ENCODE data around the gene SH2D3A. TPM values are rescaled to one million over a fixed set of nuclear protein-coding genes. Genes with fewer than 3 reads are reported as not detected.

Gene SH2D3A
- total and polyA plus RNA-seq, 2 donors (not counting 1 experiment from before 2014, with no cell fraction given), result not detected

DNA sequence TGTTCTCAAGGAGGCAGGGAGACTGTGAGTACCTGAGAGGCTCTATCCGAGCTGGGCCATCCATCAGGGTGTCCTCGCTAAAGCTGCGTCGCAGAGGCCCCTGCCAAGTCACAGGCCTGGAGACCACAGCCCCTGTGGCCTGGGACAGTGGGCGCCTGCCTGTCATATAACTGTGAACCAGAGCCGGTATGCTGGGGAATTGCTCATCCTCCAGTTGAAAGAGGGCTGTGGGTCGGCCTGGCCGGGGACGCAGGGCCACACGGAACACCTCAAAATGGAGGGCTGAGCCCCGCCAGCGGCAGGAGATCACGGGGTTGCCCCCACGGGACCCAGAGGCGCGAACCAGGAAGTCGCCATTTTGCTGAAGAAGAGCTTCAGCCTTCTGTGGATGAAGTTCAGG, 6.6 kb downstream of the SH2D3A start:
- Histone ChIP-seq H4K20me1 (ENCODE audit: control insufficient read depth, extremely low read depth, insufficient read depth, low read length) (no peaks in the 10 kb centered on the region), H3K27ac (ENCODE audit: insufficient read depth, low read length) (no peak overlapping the region), H3K4me1 (ENCODE audit: control insufficient read depth, extremely low read depth, insufficient read depth, low read length) (no peaks in the 10 kb centered on the region), H3K79me2 (ENCODE audit: control insufficient read depth, insufficient read depth, low read length) (no peaks in the 10 kb centered on the region), H3K27me3 (ENCODE audit: control insufficient read depth, insufficient read depth, low read length) (no peaks in the 10 kb centered on the region), H3K4me2 (ENCODE audit: extremely low read depth, insufficient read depth, low read length) (no peak overlapping the region), H3K9ac (ENCODE audit: insufficient read depth, low read length) (no peak overlapping the region), H2AFZ (ENCODE audit: low read length) (no peak overlapping the region), H3K4me3 (replicated peaks in 1 of 4; ENCODE audit: control extremely low read depth in 1 of 4, insufficient read depth in 1 of 4, low read depth in 3 of 4, low read length in 4 of 4) (no peak overlapping the region), H3K36me3 (ENCODE audit: control insufficient read depth, insufficient read depth, low read length) (no peaks in the 10 kb centered on the region), H3K9me3 (ENCODE audit: control insufficient read depth, insufficient read depth, low read depth, low read length) (no peaks in the 10 kb centered on the region)
- TF ChIP-seq, protein P1, sequence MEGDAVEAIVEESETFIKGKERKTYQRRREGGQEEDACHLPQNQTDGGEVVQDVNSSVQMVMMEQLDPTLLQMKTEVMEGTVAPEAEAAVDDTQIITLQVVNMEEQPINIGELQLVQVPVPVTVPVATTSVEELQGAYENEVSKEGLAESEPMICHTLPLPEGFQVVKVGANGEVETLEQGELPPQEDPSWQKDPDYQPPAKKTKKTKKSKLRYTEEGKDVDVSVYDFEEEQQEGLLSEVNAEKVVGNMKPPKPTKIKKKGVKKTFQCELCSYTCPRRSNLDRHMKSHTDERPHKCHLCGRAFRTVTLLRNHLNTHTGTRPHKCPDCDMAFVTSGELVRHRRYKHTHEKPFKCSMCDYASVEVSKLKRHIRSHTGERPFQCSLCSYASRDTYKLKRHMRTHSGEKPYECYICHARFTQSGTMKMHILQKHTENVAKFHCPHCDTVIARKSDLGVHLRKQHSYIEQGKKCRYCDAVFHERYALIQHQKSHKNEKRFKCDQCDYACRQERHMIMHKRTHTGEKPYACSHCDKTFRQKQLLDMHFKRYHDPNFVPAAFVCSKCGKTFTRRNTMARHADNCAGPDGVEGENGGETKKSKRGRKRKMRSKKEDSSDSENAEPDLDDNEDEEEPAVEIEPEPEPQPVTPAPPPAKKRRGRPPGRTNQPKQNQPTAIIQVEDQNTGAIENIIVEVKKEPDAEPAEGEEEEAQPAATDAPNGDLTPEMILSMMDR (conservative IDR thresholded peaks at IDR 0.05 in 1 of 2, IDR thresholded peaks at IDR 0.05 in 1 of 2; ENCODE audit: low read depth in 1 of 2, low read length in 2 of 2), result no peak
- no peak for TF ChIP-seq EZH2 (IDR thresholded peaks at IDR 0.05; ENCODE audit: low read length, missing control alignments)
- no peak for DNase-seq (ENCODE audit: low read depth in 2 of 2)

DNA sequence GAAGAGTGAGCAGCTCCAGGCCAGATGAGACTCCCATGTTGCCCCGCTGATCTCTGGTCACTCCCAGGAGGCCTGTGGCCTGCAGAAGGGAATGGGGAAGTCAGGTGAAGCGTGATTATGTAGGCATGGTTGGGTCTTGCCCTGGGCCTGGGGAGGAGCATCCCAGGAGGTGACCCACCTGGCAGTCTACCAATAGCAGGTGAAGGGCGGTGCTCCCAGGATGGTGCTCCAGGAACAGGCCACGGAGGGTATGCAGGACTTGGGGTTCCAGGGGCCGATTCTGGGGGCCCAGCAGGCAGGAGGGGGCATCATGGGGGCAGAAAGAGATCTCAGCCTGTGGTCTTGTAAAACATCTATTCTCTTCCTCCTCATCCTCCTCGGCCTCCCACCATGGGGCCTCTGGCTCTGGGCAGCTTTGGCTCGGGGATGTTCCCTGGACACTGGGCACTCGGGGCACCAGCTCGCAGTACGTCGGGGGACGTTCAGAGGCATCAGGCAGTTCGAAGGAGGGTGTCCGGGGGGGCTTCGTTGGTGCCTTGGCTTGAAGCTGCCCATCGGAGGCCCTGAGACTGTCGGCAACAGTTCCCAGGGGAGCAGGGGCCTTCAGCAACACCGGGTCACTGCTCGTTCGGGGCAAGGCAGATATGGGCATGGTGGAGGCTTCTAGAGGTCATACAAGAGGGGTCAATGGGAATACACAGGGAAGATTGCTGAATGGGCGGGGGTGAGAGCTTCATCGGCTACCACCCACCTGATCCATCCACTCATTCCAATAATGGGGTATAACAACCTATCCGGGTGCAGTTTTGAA, 12.4 kb downstream of the SH2D3A start:
- H3K4me3 ChIP-seq (replicated peaks in 1 of 4; ENCODE audit: control extremely low read depth in 1 of 4, insufficient read depth in 1 of 4, low read depth in 3 of 4, low read length in 4 of 4), result no peak overlapping the region
- H3K27ac ChIP-seq (ENCODE audit: insufficient read depth, low read length), result no peak overlapping the region
- H3K36me3 ChIP-seq (ENCODE audit: control insufficient read depth, insufficient read depth, low read length), result peaks cover 2% of the 10 kb centered on the region
- no peak overlapping the region for H3K4me2 ChIP-seq (ENCODE audit: extremely low read depth, insufficient read depth, low read length)
- H2AFZ ChIP-seq (ENCODE audit: low read length), result no peak overlapping the region
- no peaks in the 10 kb centered on the region for H3K9me3 ChIP-seq (ENCODE audit: control insufficient read depth, insufficient read depth, low read depth, low read length)
- DNase-seq (ENCODE audit: low read depth in 2 of 2), result no peak
- no peak overlapping the region for H3K9ac ChIP-seq (ENCODE audit: insufficient read depth, low read length)
- no peaks in the 10 kb centered on the region for H3K79me2 ChIP-seq (ENCODE audit: control insufficient read depth, insufficient read depth, low read length)
- no peaks in the 10 kb centered on the region for H3K4me1 ChIP-seq (ENCODE audit: control insufficient read depth, extremely low read depth, insufficient read depth, low read length)
- TF ChIP-seq, protein P1 (conservative IDR thresholded peaks at IDR 0.05 in 1 of 2, IDR thresholded peaks at IDR 0.05 in 1 of 2; ENCODE audit: low read depth in 1 of 2, low read length in 2 of 2), result no peak
- no peak for TF ChIP-seq EZH2 (IDR thresholded peaks at IDR 0.05; ENCODE audit: low read length, missing control alignments)
- no peaks in the 10 kb centered on the region for H4K20me1 ChIP-seq (ENCODE audit: control insufficient read depth, extremely low read depth, insufficient read depth, low read length)
- no peaks in the 10 kb centered on the region for H3K27me3 ChIP-seq (ENCODE audit: control insufficient read depth, insufficient read depth, low read length)

DNA sequence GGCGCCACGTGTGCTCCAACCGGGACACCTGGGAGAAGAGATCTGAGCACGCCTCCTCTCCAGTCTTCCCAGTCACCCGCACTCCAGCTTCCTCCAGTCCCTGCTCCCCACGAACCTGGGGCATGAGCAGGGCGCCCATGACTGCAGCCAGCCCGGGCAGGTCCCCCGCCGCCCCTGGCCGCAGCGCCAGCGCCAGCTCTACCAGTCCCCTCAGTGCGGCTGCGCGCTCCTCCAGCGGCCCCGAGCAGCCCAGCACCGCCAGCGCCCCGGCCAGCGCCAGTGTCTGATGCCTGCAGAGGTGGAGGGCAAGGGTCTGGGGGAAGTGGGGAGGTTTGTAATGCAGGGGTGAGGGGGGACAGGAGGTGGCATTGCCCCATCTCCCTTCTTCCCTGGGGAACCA, 13.1 kb downstream of the SH2D3A start:
- H3K79me2 ChIP-seq (ENCODE audit: control insufficient read depth, insufficient read depth, low read length), result no peaks in the 10 kb centered on the region
- no peak overlapping the region for H3K4me3 ChIP-seq (replicated peaks in 1 of 4; ENCODE audit: control extremely low read depth in 1 of 4, insufficient read depth in 1 of 4, low read depth in 3 of 4, low read length in 4 of 4)
- H3K9ac ChIP-seq (ENCODE audit: insufficient read depth, low read length), result no peak overlapping the region
- no peaks in the 10 kb centered on the region for H4K20me1 ChIP-seq (ENCODE audit: control insufficient read depth, extremely low read depth, insufficient read depth, low read length)
- no peak overlapping the region for H3K4me2 ChIP-seq (ENCODE audit: extremely low read depth, insufficient read depth, low read length)
- no peak for TF ChIP-seq EZH2 (IDR thresholded peaks at IDR 0.05; ENCODE audit: low read length, missing control alignments)
- TF ChIP-seq, protein P1 (conservative IDR thresholded peaks at IDR 0.05 in 1 of 2, IDR thresholded peaks at IDR 0.05 in 1 of 2; ENCODE audit: low read depth in 1 of 2, low read length in 2 of 2), result no peak
- DNase-seq (ENCODE audit: low read depth in 2 of 2), result no peak
- H3K4me1 ChIP-seq (ENCODE audit: control insufficient read depth, extremely low read depth, insufficient read depth, low read length), result no peaks in the 10 kb centered on the region
- H2AFZ ChIP-seq (ENCODE audit: low read length), result no peak overlapping the region
- no peak overlapping the region for H3K27ac ChIP-seq (ENCODE audit: insufficient read depth, low read length)
- peaks cover 3% of the 10 kb centered on the region for H3K36me3 ChIP-seq (ENCODE audit: control insufficient read depth, insufficient read depth, low read length)
- H3K27me3 ChIP-seq (ENCODE audit: control insufficient read depth, insufficient read depth, low read length), result no peaks in the 10 kb centered on the region
- no peaks in the 10 kb centered on the region for H3K9me3 ChIP-seq (ENCODE audit: control insufficient read depth, insufficient read depth, low read depth, low read length)

All from fibroblast of lung (primary cell).